MM.1S (cell line): ENCODE data around the gene WEE2.
A peak's percentile ranks its signal among the peaks of the same experiment; 100 is the strongest.

Experiments
- DNase-seq: peaks from one replicate; pipeline ENCODE4 v3.0.0-alpha.2; 2015
- H2AFZ ChIP-seq: fragments of 300-600 bp; sonication (generic); 2 replicates; pipeline ENCODE4 v1.6.0; 2016; ENCODE audit warnings: antibody characterized with exemption, low read length
- H3F3A ChIP-seq: fragments of 300-600 bp; sonication (generic); 2 replicates; pipeline ENCODE4 v1.6.1; 2016; ENCODE audit warnings: mild to moderate bottlenecking, antibody characterized with exemption, low read length, moderate library complexity, mixed read lengths; ENCODE audit not compliant: insufficient read depth
- H3K27ac ChIP-seq: fragments of 300-600 bp; sonication (generic); 2 replicates; pipeline ENCODE4 v1.5.1; 2016; ENCODE audit warnings: mild to moderate bottlenecking, low read length
- H3K27me3 ChIP-seq: fragments of 300-600 bp; sonication (generic); replicated peaks from 2 replicates; pipeline ENCODE4 v1.6.0; 2016; ENCODE audit warnings: low read length; ENCODE audit not compliant: insufficient read depth
- H3K36me3 ChIP-seq: fragments of 300-600 bp; sonication (generic); replicated peaks from 2 replicates; pipeline ENCODE4 v1.6.1; 2016; ENCODE audit warnings: mild to moderate bottlenecking, low read length, mixed read lengths; ENCODE audit not compliant: insufficient read depth
- H3K4me1 ChIP-seq: fragments of 300-600 bp; sonication (generic); 2 replicates; pipeline ENCODE4 v1.6.1; 2016; ENCODE audit warnings: low read length, mixed read lengths
- H3K4me2 ChIP-seq: fragments of 300-600 bp; sonication (generic); 2 replicates; pipeline ENCODE4 v1.6.0; 2016; ENCODE audit warnings: low read depth, low read length
- H3K4me3 ChIP-seq: fragments of 300-600 bp; sonication (generic); 2 replicates; pipeline ENCODE4 v1.5.1; 2016; ENCODE audit warnings: low read length, mixed read lengths
- H3K79me2 ChIP-seq: fragments of 300-600 bp; sonication (generic); 2 replicates; pipeline ENCODE4 v1.6.1; 2016; ENCODE audit warnings: mixed run types, low read length, mixed read lengths
- H3K9ac ChIP-seq: fragments of 300-600 bp; sonication (generic); 2 replicates; pipeline ENCODE4 v1.6.1; 2016; ENCODE audit warnings: low read length, mixed read lengths
- H3K9me2 ChIP-seq: fragments of 300-600 bp; sonication (generic); replicated peaks from 2 replicates; pipeline ENCODE4 v1.6.1; 2016; ENCODE audit warnings: mild to moderate bottlenecking, low read length, mixed read lengths; ENCODE audit not compliant: insufficient read depth
- H3K9me3 ChIP-seq: fragments of 300-600 bp; sonication (generic); replicated peaks from 2 replicates; pipeline ENCODE4 v1.6.1; 2016; ENCODE audit warnings: mild to moderate bottlenecking, low read length, mixed read lengths; ENCODE audit not compliant: insufficient read depth
- H4K20me1 ChIP-seq: fragments of 300-600 bp; sonication (generic); 2 replicates; pipeline ENCODE4 v1.6.1; 2016; ENCODE audit warnings: mild to moderate bottlenecking, low read length, moderate library complexity, mixed read lengths; ENCODE audit not compliant: insufficient read depth
- EZH2 ChIP-seq: fragments of 300-600 bp; sonication (generic); optimal IDR thresholded peaks from 2 replicates; pipeline ENCODE3; 2017; ENCODE audit warnings: low read depth, mild to moderate bottlenecking, antibody characterized with exemption, low read length, mixed read lengths
- EZH2phosphoT487 ChIP-seq: fragments of 300-600 bp; sonication (generic); IDR thresholded peaks from 2 replicates; pipeline ENCODE4 v1.6.1; 2018; ENCODE audit warnings: antibody characterized with exemption, low read length
- TF ChIP-seq, protein P1 (sequence below): fragments of 300-600 bp; sonication (generic); IDR thresholded peaks from 2 replicates; pipeline ENCODE4 v1.5.1; 2016; ENCODE audit warnings: antibody characterized with exemption, low read length, mixed read lengths

WEE2 gene

DNA sequence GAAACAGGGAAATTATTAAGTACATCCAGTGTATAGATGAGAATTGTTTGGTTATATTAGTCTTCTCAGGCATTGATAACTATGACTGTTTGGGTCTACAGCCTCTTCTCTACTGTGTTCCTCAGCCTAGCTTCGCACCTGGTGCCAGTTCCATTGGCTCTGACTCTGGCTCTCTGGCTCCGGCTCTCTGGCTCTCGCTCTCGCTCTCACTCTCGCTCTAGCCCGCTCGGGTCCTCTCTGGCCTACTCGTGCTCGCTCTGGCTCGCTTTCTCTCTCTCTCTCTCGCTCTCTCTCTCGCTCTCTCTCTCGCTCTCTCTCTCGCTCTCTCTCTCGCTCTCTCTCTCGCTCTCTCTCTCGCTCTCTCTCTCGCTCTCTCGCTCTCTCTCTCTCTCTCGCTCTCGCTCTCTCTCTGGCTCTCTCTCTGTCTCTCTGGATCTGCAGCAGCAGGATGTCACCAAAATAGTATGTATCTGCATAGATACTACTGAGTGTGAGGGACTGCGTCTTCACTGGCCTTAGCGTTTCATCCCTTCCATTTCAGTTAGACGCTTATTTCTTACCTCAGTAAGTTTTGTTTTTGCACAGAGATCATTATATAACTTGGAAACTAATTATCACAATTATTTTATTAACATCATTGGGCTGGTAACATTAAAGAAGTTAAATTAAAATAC is 23.5 kb downstream of the WEE2 start:
- H3K27me3 ChIP-seq, result no peaks in the 10 kb centered on the region
- TF ChIP-seq EZH2phosphoT487 (no peak), EZH2 (no peak)
- TF ChIP-seq, protein P1, sequence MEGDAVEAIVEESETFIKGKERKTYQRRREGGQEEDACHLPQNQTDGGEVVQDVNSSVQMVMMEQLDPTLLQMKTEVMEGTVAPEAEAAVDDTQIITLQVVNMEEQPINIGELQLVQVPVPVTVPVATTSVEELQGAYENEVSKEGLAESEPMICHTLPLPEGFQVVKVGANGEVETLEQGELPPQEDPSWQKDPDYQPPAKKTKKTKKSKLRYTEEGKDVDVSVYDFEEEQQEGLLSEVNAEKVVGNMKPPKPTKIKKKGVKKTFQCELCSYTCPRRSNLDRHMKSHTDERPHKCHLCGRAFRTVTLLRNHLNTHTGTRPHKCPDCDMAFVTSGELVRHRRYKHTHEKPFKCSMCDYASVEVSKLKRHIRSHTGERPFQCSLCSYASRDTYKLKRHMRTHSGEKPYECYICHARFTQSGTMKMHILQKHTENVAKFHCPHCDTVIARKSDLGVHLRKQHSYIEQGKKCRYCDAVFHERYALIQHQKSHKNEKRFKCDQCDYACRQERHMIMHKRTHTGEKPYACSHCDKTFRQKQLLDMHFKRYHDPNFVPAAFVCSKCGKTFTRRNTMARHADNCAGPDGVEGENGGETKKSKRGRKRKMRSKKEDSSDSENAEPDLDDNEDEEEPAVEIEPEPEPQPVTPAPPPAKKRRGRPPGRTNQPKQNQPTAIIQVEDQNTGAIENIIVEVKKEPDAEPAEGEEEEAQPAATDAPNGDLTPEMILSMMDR, result no peak
- H3K36me3 ChIP-seq, result no peaks in the 10 kb centered on the region

DNA sequence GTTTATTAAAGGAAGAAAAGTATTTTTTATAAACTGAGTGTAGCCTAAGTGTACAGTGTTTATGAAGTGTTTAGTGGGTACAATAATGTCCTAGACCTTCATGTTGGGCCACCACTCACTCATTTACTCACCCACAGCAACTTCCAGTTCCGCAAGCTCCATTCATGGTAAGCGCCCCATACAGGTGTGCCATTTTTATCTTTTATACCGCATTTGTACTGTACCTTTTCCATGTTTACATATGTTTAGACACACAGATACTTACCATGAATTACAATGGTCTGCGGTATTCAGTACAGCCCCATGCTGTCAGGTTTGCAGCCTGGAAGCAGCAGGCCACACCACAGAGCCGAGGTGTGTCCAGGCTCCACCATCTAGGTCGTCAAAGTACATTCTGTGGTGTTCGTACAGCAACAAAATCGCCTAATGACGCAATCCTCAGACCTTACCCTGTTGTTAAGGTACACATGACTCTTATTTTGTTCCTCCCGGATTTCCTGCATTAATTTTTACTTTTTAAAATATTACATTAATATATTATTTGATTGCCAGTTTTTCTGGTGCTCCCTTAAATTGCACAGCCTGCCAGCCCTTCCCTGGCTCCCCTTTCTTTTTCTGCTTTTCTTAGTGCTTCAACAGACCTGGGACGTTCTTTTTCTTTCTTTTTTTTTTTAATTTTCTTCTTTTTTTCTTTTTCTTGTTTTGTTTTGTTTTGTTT is 29.1 kb downstream of the WEE2 start:
- TF ChIP-seq EZH2 (no peak), EZH2phosphoT487 (no peak)
- TF ChIP-seq, protein P1, result no peak
- Histone ChIP-seq H4K20me1 (no peaks in the 10 kb centered on the region), H3K4me2 (peak overlapping the region; percentile 79), H3K9ac (peak overlapping the region; percentile 75), H3K27ac (peak overlapping the region; percentile 74; the same call in 1 of the 2 replicates), H2AFZ (peak overlapping the region; percentile 93), H3K4me3 (peak overlapping the region; percentile 68), H3K9me2 (no peaks in the 10 kb centered on the region), H3F3A (peaks cover 11% of the 10 kb centered on the region), H3K79me2 (peaks cover 42% of the 10 kb centered on the region), H3K27me3 (no peaks in the 10 kb centered on the region), H3K9me3 (no peaks in the 10 kb centered on the region), H3K4me1 (peaks cover 14% of the 10 kb centered on the region), H3K36me3 (no peaks in the 10 kb centered on the region; the same call in 1 of the 2 replicates)
- peak; percentile 42 for DNase-seq

More for the DNA sequence above, 23.5 kb downstream of the WEE2 start:
- H4K20me1 ChIP-seq, result no peaks in the 10 kb centered on the region
- no peaks in the 10 kb centered on the region for H3K9me2 ChIP-seq
- no peak overlapping the region for H3K9ac ChIP-seq
- no peaks in the 10 kb centered on the region for H3F3A ChIP-seq
- no peak overlapping the region for H3K4me2 ChIP-seq
- H2AFZ ChIP-seq, result no peak overlapping the region
- H3K9me3 ChIP-seq, result no peaks in the 10 kb centered on the region
- no peak for DNase-seq
- H3K79me2 ChIP-seq, result no peaks in the 10 kb centered on the region
- no peak overlapping the region for H3K27ac ChIP-seq
- no peaks in the 10 kb centered on the region for H3K4me1 ChIP-seq
- no peak overlapping the region for H3K4me3 ChIP-seq

DNA sequence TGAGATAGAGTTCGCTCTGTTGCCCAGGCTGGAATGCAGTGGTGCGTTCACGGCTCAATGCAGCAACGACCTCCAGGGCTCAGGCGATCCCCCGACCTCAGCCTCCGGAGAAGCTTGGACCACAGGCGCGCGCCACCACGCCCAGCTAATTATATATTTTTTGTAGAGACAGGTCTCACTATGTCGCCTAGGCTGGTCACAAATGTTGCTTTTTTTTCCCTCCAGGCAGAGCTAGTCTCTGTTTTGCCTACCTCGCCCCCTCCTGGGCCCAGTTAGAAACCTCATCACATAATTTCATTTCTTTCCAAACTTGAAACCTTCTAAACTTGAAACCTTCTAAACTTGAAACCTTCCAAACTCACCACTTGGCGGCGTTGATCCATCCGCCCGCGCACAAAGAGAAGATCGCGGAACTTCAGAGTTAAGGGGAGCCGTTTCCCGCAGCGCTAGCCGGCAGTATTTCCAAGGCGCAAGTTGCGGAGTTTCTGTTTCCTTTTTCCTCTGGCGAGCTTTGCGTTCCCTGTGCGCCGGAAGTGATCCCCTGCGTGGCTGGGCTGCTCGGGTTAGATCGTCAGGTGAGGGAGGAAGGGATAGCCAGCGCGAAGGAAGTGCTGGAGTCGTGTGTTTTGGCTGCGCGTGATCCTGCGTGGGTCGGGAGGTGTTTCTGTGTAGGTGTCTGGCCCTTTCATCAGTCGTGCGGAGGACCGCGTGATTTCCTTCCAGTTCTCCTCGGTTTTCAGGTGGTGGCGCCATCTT is 29.9 kb downstream of the WEE2 start, which contains the start of gene SSBP1:
Gene SSBP1 (plus strand): TSS at position 523 of the 756 bp plus-strand sequence. CDS start 809 bp downstream, outside the sequence.
- Histone ChIP-seq H3K36me3 (no peaks in the 10 kb centered on the region; the same call in 1 of the 2 replicates), H3K79me2 (peaks cover 46% of the 10 kb centered on the region), H3K9me2 (no peaks in the 10 kb centered on the region), H3K27me3 (no peaks in the 10 kb centered on the region), H3K4me2 (peak within 1 kb of the TSS; percentile 82), H3K9ac (peak within 1 kb of the TSS; percentile 83), H3K27ac (peak within 1 kb of the TSS; percentile 74), H2AFZ (peak within 1 kb of the TSS; percentile 93), H3F3A (peaks cover 11% of the 10 kb centered on the region), H3K4me3 (peak within 1 kb of the TSS; percentile 89), H4K20me1 (no peaks in the 10 kb centered on the region), H3K9me3 (no peaks in the 10 kb centered on the region), H3K4me1 (peaks cover 14% of the 10 kb centered on the region)
- DNase-seq, result peak; percentile 99
- TF ChIP-seq, protein P1, result peak; percentile 94
- TF ChIP-seq EZH2phosphoT487 (no peak), EZH2 (no peak)
